GM19463 (cell line): Measurements from ENCODE around the gene TMEM242.

Source experiments
- ATAC-seq: cut with Tn5 transposase; IDR thresholded peaks from one replicate; pipeline ENCODE4 v1.9.1; 2021; ENCODE audit warnings: mild to moderate bottlenecking, moderate library complexity; ENCODE audit not compliant: unreplicated experiment

Gene TMEM242

DNA sequence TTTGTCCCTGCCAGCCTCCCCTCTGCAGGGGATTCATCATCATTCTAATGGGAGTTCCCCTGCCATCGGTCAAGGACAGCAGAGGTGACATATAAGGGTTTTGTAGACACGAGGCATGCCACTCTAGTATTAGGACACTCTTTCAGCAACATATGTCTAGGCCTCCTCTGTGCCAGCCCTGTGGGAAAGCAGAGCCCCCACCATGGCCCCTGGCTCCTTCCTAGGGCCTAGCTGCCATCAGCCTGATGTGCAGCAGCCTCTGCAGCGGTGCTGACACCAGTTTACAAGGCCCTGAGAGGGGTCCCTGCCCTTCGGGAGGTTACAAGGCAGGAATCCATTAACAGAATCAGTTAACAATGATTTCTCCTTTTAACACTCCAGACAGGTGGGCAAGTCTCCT lies 32.5 kb downstream of the TMEM242 start:
- ATAC-seq, result no peak

DNA sequence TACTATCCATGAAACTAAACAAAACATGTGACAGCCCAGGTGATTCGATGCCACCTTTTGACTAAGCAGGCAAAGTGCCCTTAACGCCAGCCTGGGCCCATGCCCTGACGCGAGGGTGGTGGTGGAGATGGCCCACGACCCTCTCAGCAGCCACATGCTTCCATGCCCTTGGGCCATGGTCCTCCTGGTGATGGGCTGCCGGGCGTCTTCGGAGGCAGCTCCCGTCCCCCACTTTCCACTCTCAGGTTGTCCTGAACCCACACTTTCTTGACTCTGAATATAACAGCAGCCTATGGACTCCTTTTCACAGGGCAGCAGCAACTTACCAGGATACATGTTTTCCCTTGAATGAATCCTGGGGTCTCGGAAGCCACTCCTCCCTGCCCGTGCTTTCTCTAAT lies 33.6 kb downstream of the TMEM242 start:
- no peak for ATAC-seq

DNA sequence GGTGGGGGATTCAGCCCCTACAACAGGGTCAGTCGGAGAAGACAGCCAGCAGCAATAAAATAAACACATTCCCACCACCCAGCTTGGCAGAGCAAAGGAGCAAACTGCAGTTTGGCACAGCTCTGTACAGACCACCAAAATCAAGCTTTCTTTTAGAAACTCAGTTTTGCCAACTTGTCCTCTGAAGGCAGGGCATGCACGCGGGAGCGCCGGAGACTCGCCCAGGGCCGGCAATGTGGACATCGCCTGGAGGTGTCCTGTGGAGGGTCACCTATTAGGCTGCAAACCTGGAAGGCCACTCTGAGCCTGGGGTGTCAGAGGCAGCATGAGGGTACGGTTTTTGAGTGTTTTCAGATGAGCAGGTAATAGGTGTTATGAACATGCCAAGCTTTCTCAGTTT lies 34.7 kb downstream of the TMEM242 start:
- ATAC-seq, result no peak

DNA sequence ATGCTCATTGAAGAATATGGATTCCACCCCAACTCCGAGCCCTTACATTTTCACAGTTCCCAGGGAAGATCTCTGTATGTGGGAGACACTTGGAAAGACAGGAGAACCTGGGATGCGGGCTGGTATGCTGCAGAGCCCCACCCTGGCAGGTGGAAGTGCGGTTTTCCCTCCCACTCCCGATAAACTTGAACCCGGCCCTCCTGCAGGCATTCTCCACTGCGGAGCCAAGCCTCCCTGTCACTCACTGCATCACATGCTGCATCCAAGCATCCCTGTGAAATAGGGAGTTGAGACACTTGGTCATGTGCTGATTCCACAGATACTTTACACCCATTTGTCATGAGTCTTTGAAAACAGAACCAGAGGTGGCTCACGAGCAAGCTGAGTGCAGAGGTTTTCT lies 35.4 kb downstream of the TMEM242 start:
- no peak for ATAC-seq

DNA sequence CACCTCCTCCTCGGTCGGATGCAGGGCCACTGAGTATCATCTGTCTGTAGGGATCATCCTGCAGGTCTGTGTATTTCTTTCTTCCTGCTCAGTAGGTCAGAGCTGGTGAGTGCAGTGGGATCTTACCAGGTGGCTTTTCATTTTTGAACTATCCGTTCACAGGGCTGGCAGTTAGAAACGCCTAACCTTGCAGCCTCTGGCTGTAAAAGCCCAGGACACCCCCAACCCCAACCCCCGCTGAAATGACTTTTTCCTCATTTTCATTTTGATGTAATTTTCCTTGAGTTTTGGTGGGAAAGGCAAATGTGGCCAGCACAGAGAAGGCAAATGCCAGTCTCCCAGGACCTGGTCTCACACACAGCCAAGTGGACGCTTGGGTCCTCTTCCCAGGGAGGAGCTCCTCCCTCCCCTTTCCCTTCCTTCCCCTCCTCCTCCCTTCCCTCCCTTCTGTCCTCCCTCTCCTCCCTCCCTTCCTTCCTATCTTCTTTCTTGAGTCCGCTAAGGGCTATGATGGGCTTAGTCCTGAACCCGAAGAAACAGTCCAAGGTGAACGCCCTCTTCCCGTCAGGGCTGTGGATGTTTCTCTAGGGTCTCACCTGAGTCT lies 36.0 kb downstream of the TMEM242 start:
- no peak for ATAC-seq

DNA sequence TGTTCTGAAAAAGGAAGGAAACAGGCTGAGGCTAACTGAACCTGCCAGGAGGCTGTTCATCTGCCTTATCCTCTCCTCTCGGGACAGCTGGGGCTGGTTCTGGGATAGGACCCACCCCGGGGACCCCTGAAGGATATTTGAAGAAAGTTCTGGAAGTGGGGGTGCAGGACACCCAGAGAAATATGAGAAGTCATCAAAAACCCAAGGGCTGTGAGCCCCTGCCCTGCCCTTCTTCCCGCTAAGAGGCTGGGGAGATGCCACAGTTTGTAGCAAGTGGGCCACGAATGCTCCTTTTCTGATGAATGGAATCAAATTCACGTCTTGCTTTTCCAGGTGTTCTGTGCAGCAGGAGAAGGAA lies 37.9 kb downstream of the TMEM242 start:
- ATAC-seq, result no peak

DNA sequence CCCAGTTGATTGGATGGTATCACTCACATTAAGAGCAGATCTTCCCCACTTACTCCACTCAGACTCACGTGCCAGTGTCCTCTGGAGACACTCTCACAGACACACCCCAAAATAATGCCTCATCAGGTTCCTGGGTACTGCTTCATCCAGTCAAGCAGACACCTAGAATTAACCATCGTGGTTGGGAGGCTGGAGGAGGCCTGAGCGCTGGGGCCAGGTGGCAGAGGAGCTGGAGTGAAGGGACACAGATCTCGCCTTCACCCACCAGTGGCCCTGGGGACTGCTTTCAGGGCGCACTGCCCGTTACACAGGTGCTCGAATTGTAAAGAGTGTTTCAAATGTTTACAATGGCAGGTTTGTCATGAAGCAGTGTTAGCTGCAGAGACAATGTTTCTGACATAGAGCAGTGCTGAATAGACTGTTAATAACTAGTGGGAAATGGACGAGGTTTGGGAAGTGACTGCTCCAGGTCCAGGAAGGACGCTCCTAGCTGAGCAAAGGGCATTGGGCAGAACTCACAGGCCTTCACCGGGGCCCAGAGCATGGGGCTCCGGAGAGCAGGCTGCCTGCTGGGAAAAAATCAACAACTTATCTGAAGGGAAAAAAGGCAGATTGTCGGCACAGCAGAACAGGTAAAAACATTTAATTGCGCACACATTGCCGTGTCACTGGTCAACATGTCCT lies 38.4 kb downstream of the TMEM242 start:
- ATAC-seq, result no peak

DNA sequence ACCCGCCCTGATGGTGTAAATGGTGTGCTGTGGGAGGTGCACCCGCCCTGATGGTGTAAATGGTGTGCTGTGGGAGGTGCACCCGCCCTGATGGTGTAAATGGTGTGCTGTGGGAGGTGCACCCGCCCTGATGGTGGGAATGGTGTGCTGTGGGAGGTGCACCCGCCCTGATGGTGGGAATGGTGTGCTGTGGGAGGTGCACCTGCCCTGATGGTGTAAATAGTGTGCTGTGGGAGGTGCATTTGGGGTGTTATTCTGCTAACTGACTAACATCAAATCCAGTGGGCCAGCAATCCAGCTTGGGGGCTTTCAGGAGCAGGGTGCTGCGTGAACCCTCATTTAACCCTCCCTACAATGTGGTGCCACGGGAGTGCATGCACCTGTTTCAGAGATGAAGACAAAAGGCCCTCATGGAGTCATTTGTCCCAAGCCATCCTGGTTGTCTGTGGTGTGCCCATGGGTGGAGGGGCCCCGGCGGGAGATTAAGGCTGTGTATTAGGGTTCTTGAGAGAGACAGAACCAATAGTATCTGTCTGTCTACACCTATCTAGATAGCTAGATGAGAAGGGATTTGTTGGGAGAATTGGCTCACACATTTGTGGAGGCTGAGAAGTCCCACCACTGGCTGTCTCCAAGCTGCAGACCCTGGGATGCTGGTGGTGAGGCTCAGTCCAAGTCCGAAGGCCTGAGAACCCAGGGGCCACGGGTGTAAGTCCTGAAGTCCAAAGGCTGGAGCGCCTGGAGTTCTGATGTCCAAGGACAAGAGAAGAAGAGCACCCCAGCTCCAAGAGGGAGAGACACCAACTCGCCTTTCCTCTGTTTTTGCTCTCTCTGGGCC lies 39.2 kb downstream of the TMEM242 start:
- ATAC-seq, result no peak

DNA sequence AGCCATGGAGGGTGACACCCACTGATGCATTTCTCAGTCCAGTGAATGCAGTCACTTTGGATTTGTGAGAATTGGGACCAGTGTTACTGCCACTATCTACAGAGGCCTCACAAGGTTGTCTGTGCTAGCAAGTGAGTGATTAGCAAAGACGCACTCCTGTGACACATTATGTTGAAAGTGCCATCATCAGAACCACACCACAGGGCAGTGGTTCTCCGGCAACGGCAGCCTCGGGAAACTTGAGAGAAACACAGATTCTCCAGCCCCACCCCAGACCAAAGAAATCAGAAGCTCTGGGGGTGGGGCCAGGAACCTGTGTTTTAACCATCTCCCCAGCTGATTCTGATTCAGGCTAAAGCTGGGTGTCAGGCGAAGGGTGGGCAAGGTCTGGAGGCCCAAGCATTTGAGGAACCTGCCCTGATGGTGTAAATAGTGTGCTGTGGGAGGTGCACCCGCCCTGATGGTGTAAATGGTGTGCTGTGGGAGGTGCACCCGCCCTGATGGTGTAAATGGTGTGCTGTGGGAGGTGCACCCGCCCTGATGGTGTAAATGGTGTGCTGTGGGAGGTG lies 39.9 kb downstream of the TMEM242 start:
- no peak for ATAC-seq

DNA sequence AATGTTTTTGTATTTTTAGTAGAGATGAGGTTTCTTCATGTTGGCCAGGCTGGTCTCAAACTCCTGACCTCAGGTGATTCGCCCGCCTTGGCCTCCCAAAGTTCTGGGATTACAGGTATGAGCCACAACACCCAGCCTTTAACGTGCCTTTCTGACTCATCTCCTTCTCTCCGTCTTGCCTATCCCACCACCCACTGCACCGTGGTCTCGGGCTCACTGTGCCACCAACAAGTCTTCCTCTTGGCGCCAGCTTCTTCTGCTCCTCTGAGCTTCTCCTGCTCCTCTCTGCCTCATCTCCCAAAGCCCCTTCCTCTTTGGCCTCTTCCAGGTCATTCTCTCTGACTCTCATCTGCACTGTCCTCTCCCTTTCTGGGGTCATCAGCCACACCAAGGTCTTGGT lies 41.0 kb downstream of the TMEM242 start:
- no peak for ATAC-seq

DNA sequence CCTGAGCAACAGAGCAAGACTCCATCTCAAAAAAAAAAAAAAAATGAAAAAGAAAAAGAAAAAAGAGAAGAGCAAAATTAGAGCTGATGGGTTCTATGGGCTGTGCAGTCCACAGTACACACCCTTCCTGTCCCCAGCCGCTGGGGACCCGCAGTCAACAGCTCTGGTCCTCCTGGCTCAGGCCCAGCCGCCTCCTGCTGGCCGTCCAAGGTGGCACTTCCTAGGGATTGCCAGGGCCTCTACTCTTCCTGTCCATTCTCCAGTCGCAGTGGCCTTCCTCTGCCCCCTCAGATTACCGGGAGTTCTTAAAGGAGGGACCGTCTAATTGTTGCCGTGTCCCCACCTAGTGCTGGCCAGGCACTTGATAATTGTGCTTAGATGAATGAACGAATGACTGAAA lies 41.7 kb downstream of the TMEM242 start:
- no peak for ATAC-seq

DNA sequence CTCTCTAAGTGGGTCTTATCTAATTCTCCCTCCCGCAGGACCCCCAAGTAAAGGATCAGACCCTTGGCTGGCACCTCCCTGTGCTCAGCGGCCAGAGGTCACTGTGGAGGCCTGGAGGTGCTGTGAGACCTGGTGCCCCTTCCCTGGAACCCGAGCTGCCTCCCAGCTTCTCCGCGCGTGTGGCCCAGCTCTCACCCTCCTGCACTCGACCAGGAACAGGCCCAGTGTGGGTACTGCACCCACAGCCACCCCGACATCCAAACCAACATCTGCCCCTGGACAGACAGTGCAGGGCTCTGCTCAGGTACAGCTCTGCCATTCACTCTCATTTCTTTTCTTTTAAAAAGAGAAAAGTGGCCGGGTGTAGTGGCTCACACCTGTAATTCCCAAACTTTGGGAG lies 42.4 kb downstream of the TMEM242 start:
- ATAC-seq, result no peak

DNA sequence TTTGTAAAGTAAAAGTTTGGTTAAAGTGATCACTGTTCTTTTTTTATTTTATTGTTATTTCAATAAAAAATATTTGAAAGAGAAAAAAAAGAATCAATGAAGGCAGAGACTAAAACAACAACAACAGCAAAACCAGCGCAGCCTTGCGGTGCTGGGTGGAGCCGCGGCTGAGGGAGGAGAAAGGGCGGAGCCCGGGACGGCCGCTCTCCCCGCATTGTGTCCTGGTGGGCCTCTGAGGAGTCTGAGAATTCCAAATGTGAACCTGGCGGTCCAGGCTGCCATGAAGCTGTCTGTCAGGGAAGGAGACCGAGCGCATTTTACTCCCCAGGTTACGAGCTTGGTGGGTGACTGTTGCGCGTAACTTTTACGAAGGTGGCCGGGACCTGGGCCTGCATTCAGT lies 43.2 kb downstream of the TMEM242 start:
- ATAC-seq, result no peak

DNA sequence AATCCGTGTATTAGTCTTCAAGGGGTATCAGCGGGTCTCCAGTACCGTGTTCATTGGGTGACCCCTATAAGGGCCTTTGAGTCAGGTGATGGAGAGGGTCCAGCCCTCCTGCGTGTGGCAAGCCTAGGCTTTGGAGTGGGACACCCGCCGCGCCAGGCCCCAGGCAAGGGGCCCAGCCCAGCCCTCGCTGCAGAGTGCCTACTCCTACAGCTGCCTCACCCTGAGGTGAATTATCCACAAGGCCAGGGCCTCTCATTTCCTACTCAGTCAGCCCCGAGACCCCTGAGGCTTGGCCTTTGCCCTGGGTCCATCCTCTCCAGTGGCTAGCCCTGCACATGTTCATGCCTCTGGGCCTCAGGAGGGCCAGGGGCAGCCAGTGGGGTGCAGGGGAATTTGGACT lies 45.1 kb downstream of the TMEM242 start:
- no peak for ATAC-seq

DNA sequence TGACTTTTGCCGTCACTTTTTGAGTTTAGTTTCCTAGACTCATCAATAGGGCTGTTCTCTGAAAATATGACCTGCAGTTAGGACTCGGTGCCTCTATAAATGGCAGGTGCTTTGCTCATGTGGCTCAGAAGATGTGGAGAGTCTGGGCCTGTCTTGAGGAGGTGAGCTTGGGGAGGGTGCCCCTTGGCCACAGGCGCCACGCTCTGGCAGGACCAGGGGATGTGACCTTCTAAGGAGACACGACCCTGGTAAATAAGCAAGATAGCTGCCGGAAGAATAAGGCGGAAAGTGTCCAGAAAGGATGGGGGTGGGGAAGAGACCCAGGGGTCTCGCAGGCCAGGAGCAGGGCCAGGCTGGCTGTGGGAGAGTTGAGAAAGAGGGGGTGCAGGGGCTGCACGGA lies 46.6 kb downstream of the TMEM242 start:
- ATAC-seq, result no peak

DNA sequence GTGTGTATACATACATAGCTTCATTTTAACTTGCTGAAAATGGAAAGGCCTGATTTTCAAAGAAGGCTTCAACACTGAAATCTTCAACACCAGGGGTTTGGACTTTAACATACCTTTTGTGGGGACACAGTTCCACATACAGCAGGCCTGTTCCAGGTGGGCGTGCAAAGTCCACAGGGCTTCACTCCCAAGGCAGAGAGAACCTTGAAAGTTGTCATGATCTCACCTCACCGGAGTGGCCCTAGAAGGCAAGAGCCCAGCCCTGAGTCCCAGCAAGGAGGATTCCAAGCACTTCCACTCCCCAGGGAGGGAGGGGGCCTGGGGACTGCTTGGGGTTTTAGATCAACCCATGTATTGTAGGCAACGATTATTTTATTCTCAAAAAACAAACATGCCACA lies 47.2 kb downstream of the TMEM242 start:
- no peak for ATAC-seq

DNA sequence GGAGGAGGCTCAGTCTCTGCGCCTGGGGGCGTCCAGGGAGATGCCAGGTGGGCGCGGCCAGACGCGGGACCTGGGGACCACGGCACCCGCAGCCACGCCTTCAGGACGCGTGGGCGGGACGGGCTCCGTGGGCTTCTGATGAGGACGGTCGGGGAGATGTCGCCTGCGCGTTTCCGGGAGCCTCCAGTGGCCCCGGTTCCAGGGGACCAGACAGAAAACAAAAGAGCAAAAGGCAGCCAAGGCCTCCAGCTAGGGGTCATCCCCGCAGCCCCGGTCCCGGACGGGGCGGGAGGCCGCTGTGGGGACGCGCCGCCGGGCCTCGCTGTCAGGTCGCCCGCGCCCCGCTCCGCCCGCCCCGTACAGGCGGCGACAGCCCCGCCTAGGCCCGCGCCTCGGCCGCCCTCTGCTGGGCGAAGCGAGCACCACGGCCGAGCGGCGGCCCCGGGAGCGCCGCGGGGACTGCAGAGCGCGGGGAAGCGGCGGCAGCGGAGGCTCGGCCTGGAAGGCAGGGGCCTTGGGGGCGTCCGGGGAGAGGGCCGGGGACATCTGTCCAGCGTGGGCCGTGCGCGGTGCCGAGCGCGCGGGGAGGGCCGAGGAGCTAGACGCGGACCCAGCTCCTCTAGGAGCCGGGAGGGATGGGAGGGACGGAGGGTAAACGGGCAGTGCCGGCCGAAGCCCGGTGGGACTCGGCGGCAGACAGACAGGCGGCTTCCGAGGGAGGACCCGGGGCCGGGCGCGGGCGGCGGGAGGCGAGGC lies 48.7 kb downstream of the TMEM242 start:
- ATAC-seq, result peak; percentile 87

DNA sequence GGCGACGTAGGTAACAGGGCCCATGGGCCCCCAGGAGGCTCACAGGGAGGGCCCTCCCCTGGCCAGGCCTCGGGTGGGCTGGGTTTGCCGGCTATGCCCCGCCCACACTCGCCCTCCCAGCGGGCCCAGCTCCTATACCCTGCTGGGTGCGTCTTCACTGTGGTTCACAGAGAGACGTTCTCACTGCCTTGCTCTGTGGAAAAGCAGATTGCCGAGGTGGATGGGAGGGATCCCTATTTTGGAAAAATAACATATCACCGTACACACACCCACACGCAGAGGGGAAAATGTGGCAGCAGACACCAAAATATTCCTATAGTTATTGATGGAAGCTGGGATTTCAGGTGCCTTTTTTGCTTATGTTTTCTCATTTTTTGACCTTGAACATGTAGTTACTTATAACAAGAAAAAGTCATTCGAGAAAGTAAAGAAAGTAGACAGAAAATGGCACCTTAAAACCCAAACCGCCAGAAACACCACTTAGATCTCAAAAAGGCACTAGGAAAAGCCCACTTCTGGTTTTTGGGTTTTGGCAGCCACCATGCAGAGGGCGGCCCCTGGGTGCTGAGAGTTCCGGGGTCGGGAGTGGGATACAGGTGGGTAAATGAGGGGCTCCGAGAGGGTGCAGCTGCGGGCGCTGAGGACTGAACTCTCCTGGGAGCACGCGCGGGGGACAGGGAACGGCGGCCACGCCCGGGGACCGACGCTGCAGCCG lies 49.4 kb downstream of the TMEM242 start:
- peak; percentile 37 for ATAC-seq

DNA sequence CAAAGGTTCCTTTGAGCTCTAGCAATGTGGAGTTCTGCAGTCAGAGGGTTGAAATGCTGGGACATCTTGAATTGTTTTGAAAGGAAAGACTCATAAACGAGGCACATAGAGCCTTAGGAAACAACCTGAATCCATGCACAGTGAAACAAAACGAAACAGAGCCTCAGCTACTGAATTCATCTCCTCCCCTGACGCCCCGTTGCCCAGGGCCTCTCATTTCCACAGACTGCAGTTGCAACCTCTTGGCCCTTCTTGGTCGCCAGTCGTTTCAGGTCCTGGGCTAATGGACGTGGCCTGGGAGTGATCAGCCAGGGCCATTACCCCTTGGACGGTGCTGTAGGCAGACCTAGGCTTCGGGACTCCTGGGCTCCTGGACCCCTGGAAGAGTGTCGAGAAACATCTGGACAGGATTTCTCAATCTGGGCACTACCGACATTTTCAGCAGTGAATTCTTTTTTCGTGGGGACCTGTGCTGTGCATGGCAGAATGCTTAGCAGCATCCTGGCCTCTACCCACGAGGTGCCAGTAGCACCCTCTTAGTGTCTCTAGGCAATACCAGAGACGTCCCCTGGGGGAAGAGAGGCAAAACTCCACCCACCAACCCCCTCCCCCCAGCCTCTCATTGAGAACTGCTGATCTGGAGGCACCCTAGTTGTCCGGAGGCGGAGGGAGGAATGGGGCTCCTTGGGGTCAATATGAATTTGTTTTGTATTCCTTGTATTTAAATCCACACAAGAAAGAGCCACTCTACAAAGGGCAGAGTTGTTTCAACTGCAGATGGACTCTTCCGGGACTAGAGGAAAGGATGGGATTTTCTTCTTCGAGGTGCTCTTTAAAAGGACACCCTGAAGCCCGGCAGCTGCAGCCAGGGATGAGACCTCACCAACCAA lies 50.2 kb downstream of the TMEM242 start:
- no peak for ATAC-seq

DNA sequence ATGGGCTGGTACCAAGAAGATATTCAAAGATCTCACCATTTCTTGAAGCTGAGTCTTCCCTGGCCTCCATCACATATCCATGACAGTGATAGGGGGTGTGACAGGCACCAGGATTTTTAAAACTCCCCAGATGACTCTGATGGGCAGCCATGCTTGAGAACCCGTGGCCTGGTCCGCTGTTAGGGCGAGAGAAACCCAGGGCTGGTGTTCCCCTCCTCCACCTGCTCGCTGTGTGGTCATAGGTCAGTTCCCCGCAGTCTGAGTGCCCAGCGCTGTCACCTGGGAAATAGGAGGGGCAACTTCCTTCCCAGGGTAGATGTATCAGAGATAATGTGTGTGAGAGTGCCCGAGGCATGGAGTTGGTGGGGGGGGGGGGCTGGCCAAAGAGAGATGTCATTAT lies 50.9 kb downstream of the TMEM242 start:
- ATAC-seq, result no peak
